SJCRH30 (cell line): ENCODE data around the gene SLC39A1. TPM values are rescaled to one million over a fixed set of nuclear protein-coding genes. Genes with fewer than 3 reads are reported as not detected.

ENCODE experiments used
- DNase-seq, 2 experiments: peaks; one replicate each; pipeline ENCODE4 v3.0.0-alpha.2; 2015 to 2020
- H3K27ac ChIP-seq: fragments of 250-450 bp; sonication (Bioruptor Pico); 2 replicates; pipeline ENCODE4 v1.5.1; 2020; ENCODE audit warnings: mild to moderate bottlenecking, moderate library complexity
- H3K27me3 ChIP-seq: fragments of 250-450 bp; sonication (Bioruptor Pico); 2 replicates; pipeline ENCODE4 v1.5.1; 2020; ENCODE audit warnings: mild to moderate bottlenecking, moderate library complexity
- H3K36me3 ChIP-seq: fragments of 250-450 bp; sonication (Bioruptor Pico); 2 replicates; pipeline ENCODE4 v1.5.1; 2020; ENCODE audit warnings: mild to moderate bottlenecking, moderate library complexity
- H3K4me1 ChIP-seq: fragments of 250-450 bp; sonication (Bioruptor Pico); 2 replicates; pipeline ENCODE4 v1.5.1; 2020; ENCODE audit warnings: mild to moderate bottlenecking, moderate library complexity
- H3K4me3 ChIP-seq: fragments of 250-450 bp; sonication (Bioruptor Pico); 2 replicates; pipeline ENCODE4 v1.5.1; 2020; ENCODE audit warnings: mild to moderate bottlenecking, moderate library complexity
- H3K9me3 ChIP-seq: fragments of 250-450 bp; sonication (Bioruptor Pico); replicated peaks from 2 replicates; pipeline ENCODE4 v1.5.1; 2020; ENCODE audit warnings: mild to moderate bottlenecking, moderate library complexity
- total RNA-seq: library from RNA; depleted of rRNA; stranded (reverse); fragments of >200 nt; shearing (Covaris generic); gene quantifications from 2 replicates; pipeline ENCODE4 v1.2.3, GENCODE V29; 2014

Gene SLC39A1
- total RNA-seq, 1 experiment from 2014 or later = 74.4 TPM

DNA sequence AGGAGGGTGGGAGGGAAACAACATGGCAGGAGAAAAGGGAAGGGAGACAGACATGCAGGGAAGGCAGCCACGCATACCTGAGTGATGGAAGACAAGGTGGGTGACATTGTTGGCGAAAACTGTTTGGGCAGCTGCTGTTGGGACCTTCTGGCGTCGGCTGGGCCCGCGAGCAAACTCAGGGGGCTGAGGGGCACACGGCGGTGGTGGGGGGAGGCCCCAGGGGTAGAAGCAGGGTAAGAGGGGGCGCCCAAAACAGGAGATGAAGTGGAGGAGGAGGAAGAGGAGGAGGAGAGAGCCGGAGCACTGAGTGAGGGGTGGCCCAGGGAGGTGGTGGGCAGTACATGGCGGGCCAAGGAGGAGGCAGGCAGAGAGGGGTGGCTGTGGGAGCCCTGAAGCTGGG, 12.2 kb downstream of the SLC39A1 start:
- no peaks in the 10 kb centered on the region for H3K27me3 ChIP-seq
- H3K9me3 ChIP-seq = no peaks in the 10 kb centered on the region
- H3K4me3 ChIP-seq = no peak overlapping the region
- H3K27ac ChIP-seq = no peak overlapping the region
- no peak for DNase-seq
- peaks cover 16% of the 10 kb centered on the region; the same call in 1 of the 2 replicates for H3K36me3 ChIP-seq
- H3K4me1 ChIP-seq = no peaks in the 10 kb centered on the region

DNA sequence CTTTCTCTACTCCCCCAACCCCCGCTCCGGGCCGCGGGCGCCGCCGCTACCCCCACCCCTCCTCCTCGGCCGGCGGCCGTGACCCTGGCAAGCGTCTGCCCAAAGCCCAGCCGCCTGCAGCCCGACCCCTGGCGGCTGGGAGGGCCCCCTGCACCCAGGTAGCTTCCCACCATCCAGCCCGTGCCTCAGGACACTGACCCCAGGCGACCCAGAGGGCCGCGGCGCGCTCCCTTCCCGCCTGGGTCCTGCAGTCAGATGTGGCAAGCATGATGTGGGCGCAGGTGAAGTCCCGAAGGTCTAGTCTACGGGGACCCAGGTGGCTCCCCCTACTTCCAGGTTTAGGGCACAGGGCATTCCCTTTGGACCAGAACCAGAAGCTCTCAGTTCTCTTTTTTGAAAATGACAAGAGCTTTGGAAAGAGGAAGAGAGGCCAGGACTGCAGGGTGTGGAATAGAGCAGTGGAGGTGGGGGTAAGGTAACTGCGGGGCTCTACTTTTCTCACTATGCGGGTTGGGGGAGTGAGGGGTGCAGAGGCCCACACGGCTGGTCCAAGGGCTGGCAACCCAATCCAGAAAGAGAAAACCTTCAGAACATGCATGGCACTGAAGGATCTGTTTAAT, 16.6 kb downstream of the SLC39A1 start, which contains the start of gene DENND4B:
DENND4B (minus strand) TSS at position 97 of the 620 bp plus-strand sequence. CDS start 2,344 bp downstream, outside the sequence.
- Histone ChIP-seq H3K9me3 (no peaks in the 10 kb centered on the region), H3K4me1 (peaks cover 6% of the 10 kb centered on the region; the same call in 1 of the 2 replicates), H3K4me3 (peak within 1 kb of the TSS; percentile 96), H3K36me3 (peaks cover 7% of the 10 kb centered on the region; the same call in 1 of the 2 replicates), H3K27me3 (no peaks in the 10 kb centered on the region), H3K27ac (peak within 1 kb of the TSS; percentile 61)
- peak; percentile 78 to 84 for DNase-seq

DNA sequence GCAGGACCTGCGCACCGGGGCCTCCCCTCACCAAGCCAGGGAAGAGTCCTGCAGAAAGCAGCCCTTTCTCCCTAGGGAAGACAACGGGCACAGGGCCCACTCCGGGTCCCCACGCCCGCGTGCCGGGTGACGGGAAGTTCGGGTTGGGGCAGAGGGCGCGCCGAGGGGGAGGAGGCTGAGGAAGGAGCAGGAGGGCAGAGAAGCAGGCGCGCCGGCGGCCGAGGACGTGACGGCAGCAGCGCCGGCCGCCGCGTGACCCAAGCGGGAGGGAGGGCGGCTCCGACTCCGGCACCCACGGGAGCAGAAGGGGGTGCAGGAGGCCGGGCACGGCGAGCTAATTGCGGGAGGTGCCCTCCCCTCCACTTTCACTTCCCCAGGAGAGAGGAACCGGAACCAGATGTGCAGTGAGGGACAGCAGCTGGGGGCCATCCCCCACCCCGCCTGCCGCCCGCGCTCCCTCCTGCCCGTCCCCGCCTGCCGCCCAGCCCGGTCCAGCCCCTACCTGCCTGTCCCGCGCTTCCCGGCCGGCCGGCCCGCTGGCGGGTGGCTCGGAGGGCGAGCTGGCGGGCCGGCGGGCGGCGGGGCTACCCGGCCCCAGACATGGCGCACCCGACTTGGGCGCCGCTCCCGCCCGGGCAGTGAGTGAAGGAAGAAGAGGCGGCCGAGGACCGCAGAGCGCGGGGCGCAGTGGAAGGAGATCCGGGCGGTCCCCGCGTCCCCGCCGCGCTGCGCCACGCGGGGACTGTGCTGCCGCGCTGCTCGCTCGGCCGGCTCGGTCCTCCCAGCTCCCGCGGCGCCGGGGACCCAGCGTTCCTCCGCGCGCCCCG, 17.3 kb downstream of the SLC39A1 start:
- Histone ChIP-seq H3K4me1 (peaks cover 6% of the 10 kb centered on the region; the same call in 1 of the 2 replicates), H3K36me3 (peaks cover 7% of the 10 kb centered on the region; the same call in 1 of the 2 replicates), H3K9me3 (no peaks in the 10 kb centered on the region), H3K27ac (peak overlapping the region; percentile 61), H3K4me3 (peak overlapping the region; percentile 96), H3K27me3 (no peaks in the 10 kb centered on the region)
- peak; percentile 54 to 56 for DNase-seq

DNA sequence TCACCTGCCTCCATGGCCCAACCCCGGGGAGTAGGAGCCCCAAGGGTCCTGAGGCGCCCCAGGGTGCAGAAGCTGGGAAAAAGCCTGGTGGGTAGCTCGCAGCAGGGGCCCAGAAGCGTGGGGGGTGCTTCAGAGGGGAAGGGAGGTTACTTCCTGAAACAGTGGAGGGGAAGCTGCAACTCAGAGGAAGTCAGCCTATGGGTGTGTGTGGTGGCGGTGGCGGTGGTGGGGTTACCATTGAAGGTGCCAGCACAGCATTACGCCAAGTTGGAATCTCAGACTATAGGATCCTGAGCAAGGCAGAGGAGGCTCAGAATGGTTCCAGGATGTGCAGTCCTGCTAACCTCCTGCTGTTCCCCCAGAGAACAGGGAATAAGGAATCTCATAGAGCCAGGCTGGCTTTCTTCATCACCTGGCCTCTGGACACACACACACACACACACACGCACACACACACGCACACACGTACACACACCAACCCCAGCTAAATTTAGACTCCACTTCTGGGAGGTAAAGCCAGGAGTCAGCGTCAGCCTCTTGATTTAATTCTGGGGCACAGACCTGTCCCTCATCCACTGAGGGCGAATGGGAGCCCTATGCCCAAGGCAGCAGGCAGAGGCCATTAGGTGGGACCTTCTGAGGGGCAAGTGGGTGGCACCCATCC, 18.1 kb downstream of the SLC39A1 start:
- Histone ChIP-seq H3K9me3 (no peaks in the 10 kb centered on the region), H3K36me3 (peaks cover under 1% of the 10 kb centered on the region; the same call in 1 of the 2 replicates), H3K27ac (peak overlapping the region; percentile 61), H3K4me1 (peaks cover 6% of the 10 kb centered on the region; the same call in 1 of the 2 replicates), H3K4me3 (peak overlapping the region; percentile 96), H3K27me3 (no peaks in the 10 kb centered on the region)
- DNase-seq = peak in 1 of 2 experiments; percentile 24

- peak overlapping the region; percentile 96; the same call in 1 of the 2 replicates for H3K4me3 ChIP-seq
- no peak overlapping the region for H3K27ac ChIP-seq
- DNase-seq = no peak
Measured at GRCh38 chr1:153944827-153945117, 18.6 kb downstream of the SLC39A1 start.

GRCh38 chr1:153944005-153944826, 19.1 kb downstream of the SLC39A1 start:
- Histone ChIP-seq H3K36me3 (no peaks in the 10 kb centered on the region; the same call in 1 of the 2 replicates), H3K9me3 (no peaks in the 10 kb centered on the region), H3K27me3 (no peaks in the 10 kb centered on the region), H3K4me1 (peaks cover 6% of the 10 kb centered on the region; the same call in 1 of the 2 replicates), H3K4me3 (no peak overlapping the region), H3K27ac (no peak overlapping the region)
- no peak for DNase-seq

More at GRCh38 chr1:153944827-153945117, 18.6 kb downstream of the SLC39A1 start:
- Histone ChIP-seq H3K4me1 (peaks cover 6% of the 10 kb centered on the region; the same call in 1 of the 2 replicates), H3K36me3 (no peaks in the 10 kb centered on the region; the same call in 1 of the 2 replicates), H3K27me3 (no peaks in the 10 kb centered on the region), H3K9me3 (no peaks in the 10 kb centered on the region)

GRCh38 chr1:153942766-153943549, 20.4 kb downstream of the SLC39A1 start:
- H3K4me3 ChIP-seq = no peak overlapping the region
- H3K36me3 ChIP-seq = peaks cover 1% of the 10 kb centered on the region

DNA sequence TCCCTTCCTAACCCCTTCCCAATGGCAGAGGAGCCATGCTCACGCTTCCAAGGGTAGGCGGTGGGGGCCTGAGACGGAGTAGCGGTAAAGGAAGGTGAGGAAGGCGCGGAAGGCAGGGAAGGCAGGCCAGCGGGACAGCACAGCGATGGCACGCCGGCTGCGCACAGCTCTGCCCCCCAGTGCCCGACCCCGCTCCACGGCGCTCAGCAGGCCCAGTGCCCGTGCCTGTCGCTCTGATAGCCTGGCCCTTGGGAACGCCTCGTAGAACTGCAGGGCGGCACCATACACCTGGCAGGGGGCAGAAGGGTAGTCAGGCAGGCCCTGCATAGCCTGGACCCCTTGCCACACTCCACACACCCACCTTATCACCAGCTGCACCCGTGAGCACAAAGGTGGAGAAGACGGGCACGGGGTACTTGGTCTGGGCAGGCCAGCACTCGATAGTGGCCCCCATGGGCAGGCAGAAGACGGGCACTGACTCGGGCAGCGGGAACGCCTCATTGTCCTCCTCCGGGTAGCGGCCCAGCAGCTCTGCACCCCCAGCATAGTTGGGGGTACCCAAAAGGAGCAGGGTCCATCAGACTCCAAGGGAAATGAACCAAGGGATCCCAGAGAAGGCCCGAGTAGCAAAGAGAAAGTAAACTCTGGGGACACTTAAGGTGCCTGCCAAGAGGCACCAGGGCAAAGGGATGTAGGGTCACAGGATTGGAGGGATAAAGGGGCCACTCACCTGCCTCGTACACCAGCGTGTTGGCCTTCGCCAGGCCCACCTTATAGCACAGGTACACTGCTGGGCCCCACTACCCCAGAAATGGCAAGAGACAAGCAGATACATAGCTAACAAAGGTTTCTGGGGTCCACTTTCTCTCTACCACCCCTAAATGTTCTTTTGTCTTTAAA, 21.3 kb downstream of the SLC39A1 start:
- H3K4me3 ChIP-seq = no peak overlapping the region
- H3K27me3 ChIP-seq = no peaks in the 10 kb centered on the region

More at GRCh38 chr1:153942766-153943549, 20.4 kb downstream of the SLC39A1 start:
- peaks cover 6% of the 10 kb centered on the region; the same call in 1 of the 2 replicates for H3K4me1 ChIP-seq
- no peak for DNase-seq
- no peak overlapping the region for H3K27ac ChIP-seq
- H3K27me3 ChIP-seq = no peaks in the 10 kb centered on the region
- H3K9me3 ChIP-seq = no peaks in the 10 kb centered on the region

GRCh38 chr1:153940756-153941155, 22.6 kb downstream of the SLC39A1 start:
- H3K36me3 ChIP-seq = peaks cover 14% of the 10 kb centered on the region
- peaks cover 6% of the 10 kb centered on the region; the same call in 1 of the 2 replicates for H3K4me1 ChIP-seq
- H3K27me3 ChIP-seq = no peaks in the 10 kb centered on the region
- no peak for DNase-seq
- no peaks in the 10 kb centered on the region for H3K9me3 ChIP-seq
- no peak overlapping the region for H3K4me3 ChIP-seq
- H3K27ac ChIP-seq = no peak overlapping the region

More for the DNA sequence above, 21.3 kb downstream of the SLC39A1 start:
- H3K9me3 ChIP-seq = no peaks in the 10 kb centered on the region
- peaks cover 10% of the 10 kb centered on the region for H3K36me3 ChIP-seq
- DNase-seq = no peak
- H3K27ac ChIP-seq = no peak overlapping the region
- peaks cover 6% of the 10 kb centered on the region; the same call in 1 of the 2 replicates for H3K4me1 ChIP-seq

- no peak overlapping the region for H3K4me3 ChIP-seq
- H3K27ac ChIP-seq = no peak overlapping the region
- no peaks in the 10 kb centered on the region for H3K9me3 ChIP-seq
- no peak for DNase-seq
- H3K4me1 ChIP-seq = no peaks in the 10 kb centered on the region
- H3K27me3 ChIP-seq = no peaks in the 10 kb centered on the region
- H3K36me3 ChIP-seq = peaks cover 16% of the 10 kb centered on the region
Measured at GRCh38 chr1:153939476-153939875, 23.9 kb downstream of the SLC39A1 start.

GRCh38 chr1:153938996-153939395, 24.3 kb downstream of the SLC39A1 start:
- Histone ChIP-seq H3K27me3 (no peaks in the 10 kb centered on the region), H3K4me3 (no peak overlapping the region), H3K36me3 (peaks cover 16% of the 10 kb centered on the region)

GRCh38 chr1:153937331-153937730, 26.0 kb downstream of the SLC39A1 start:
- Histone ChIP-seq H3K27ac (no peak overlapping the region), H3K4me1 (no peaks in the 10 kb centered on the region), H3K27me3 (no peaks in the 10 kb centered on the region), H3K4me3 (no peak overlapping the region), H3K36me3 (peaks cover 16% of the 10 kb centered on the region), H3K9me3 (no peaks in the 10 kb centered on the region)
- DNase-seq = no peak

More at GRCh38 chr1:153938996-153939395, 24.3 kb downstream of the SLC39A1 start:
- peak in 1 of 2 experiments; percentile 28 for DNase-seq
- no peaks in the 10 kb centered on the region for H3K4me1 ChIP-seq
- H3K9me3 ChIP-seq = no peaks in the 10 kb centered on the region
- H3K27ac ChIP-seq = no peak overlapping the region
